Caco-2 (cell line): ENCODE results near the gene SAP130. TPM values are rescaled to one million over a fixed set of nuclear protein-coding genes. Genes with fewer than 3 reads are reported as not detected.

Experiments
- BruUV-seq: library from RNA; stranded (reverse); fragments of 400-500 nt; replicated peaks from 2 replicates; lab custom pipeline; 2021; lab: Mats Ljungman, UMichigan
- CTCF ChIA-PET: fragments of 300-600 bp; sonication (Branson Sonifier 250); formaldehyde crosslinking; loops from one replicate; lab custom pipeline; 2022; ENCODE audit warnings: antibody characterized with exemption; lab: Charles Lee
- POLR2A ChIA-PET: fragments of 300-600 bp; sonication (Branson Sonifier 250); formaldehyde crosslinking; loops from one replicate; lab custom pipeline; 2022; ENCODE audit warnings: antibody characterized with exemption; lab: Charles Lee
- DNase-seq, 2 experiments: peaks; one replicate each; pipeline versions ENCODE4 v3.0.0 to v3.0.0-alpha.2; 2020 to 2022
- H3K27me3 ChIP-seq: replicated peaks from 2 replicates; pipeline ENCODE4 v1.6.0; 2011; ENCODE audit warnings: low read length; ENCODE audit not compliant: control insufficient read depth, insufficient read depth
- H3K36me3 ChIP-seq: 2 replicates; pipeline ENCODE4 v1.5.1; 2011; ENCODE audit warnings: low read length; ENCODE audit not compliant: control insufficient read depth, insufficient read depth
- H3K4me1 ChIP-seq: fragments of 250-450 bp; sonication (Bioruptor Pico); 2 replicates; pipeline ENCODE4 v1.5.1; 2020; ENCODE audit warnings: mild to moderate bottlenecking
- H3K4me3 ChIP-seq: 2 replicates; pipeline ENCODE4 v1.5.1; 2011; ENCODE audit warnings: low read depth, mild to moderate bottlenecking, control low read depth, low read length
- H3K9me3 ChIP-seq: fragments of 250-450 bp; sonication (Bioruptor Pico); 2 replicates; pipeline ENCODE4 v1.5.1; 2020; ENCODE audit warnings: mild to moderate bottlenecking, moderate library complexity
- H3K27ac Mint-ChIP-seq: one replicate; pipeline ENCODE4 v1.8.0; 2022; ENCODE audit warnings: mixed read lengths; ENCODE audit not compliant: unreplicated experiment
- H3K27me3 Mint-ChIP-seq: one replicate; pipeline ENCODE4 v1.8.0; 2022; ENCODE audit warnings: mixed read lengths; ENCODE audit not compliant: insufficient read depth, unreplicated experiment
- H3K36me3 Mint-ChIP-seq: one replicate; pipeline ENCODE4 v1.8.0; 2022; ENCODE audit warnings: mild to moderate bottlenecking, mixed read lengths; ENCODE audit not compliant: insufficient read depth, unreplicated experiment
- H3K4me1 Mint-ChIP-seq: one replicate; pipeline ENCODE4 v1.8.0; 2022; ENCODE audit warnings: low read depth, mixed read lengths; ENCODE audit not compliant: unreplicated experiment
- H3K4me3 Mint-ChIP-seq: one replicate; pipeline ENCODE4 v1.8.0; 2022; ENCODE audit warnings: mild to moderate bottlenecking, moderate library complexity, mixed read lengths; ENCODE audit not compliant: unreplicated experiment
- H3K9me3 Mint-ChIP-seq: one replicate; pipeline ENCODE4 v1.8.0; 2022; ENCODE audit warnings: mixed read lengths; ENCODE audit not compliant: unreplicated experiment
- intact Hi-C: fragments of 100-400 bp; cut with micrococcal nuclease; formaldehyde crosslinking; loops from one replicate; pipeline ENCODE4 v1.10.0; 2022; ENCODE audit not compliant: unreplicated experiment
- total RNA-seq: library from RNA; stranded (reverse); gene quantifications from 2 replicates; pipeline ENCODE4 v1.2.3, GENCODE V29; 2022
- TF ChIP-seq, protein P1 (sequence below), 2 experiments: fragments of 200-600 bp in 1 of 2; IDR thresholded peaks; 1 replicate in 1 of 2; 2 replicates in 1 of 2; pipeline versions ENCODE4 v1.5.1 to v1.8.0; 2011 to 2022; ENCODE audit warnings: antibody characterized with exemption in 1 of 2, control low read depth in 1 of 2, inconsistent platforms in 1 of 2, low read depth in 1 of 2, low read length in 1 of 2, mild to moderate bottlenecking in 1 of 2, moderate library complexity in 1 of 2; ENCODE audit not compliant: insufficient read depth in 1 of 2, severe bottlenecking in 1 of 2, unreplicated experiment in 1 of 2

Gene SAP130
- total RNA-seq, 1 experiment from 2014 or later = 43.3 TPM

DNA sequence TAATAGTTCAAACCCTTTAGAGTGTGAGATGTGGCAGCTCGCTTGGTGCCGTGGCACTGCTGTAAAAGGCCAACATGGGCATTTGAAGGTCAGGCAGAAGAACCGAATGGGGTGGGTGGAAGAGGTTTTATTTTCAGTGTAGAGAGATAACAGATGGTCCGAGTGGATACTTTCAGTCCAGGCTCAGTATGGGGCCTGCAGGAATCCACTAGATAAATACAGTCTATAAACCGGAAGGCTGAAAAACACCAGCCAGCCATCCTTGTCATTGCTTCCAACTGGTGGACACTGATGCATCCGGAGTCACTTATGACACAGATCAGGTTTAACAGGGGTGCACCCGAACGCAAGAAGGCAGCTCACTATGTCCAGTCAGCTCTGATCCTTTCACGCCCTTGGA is 86.4 kb downstream of the SAP130 start:
- H3K36me3 Mint-ChIP-seq = peaks cover 46% of the 10 kb centered on the region
- no peak overlapping the region for H3K27ac Mint-ChIP-seq
- no peaks in the 10 kb centered on the region for H3K4me1 Mint-ChIP-seq
- no peak overlapping the region for H3K4me3 Mint-ChIP-seq
- Histone ChIP-seq H3K4me3 (no peak overlapping the region), H3K9me3 (no peaks in the 10 kb centered on the region), H3K4me1 (no peaks in the 10 kb centered on the region), H3K36me3 (no peaks in the 10 kb centered on the region), H3K27me3 (no peaks in the 10 kb centered on the region)
- TSS peak; percentile 76 for BruUV-seq
- ChIA-PET POLR2A (no interaction called here), CTCF (no interaction called here)
- no peaks in the 10 kb centered on the region for H3K27me3 Mint-ChIP-seq
- DNase-seq = no peak
- TF ChIP-seq, protein P1, sequence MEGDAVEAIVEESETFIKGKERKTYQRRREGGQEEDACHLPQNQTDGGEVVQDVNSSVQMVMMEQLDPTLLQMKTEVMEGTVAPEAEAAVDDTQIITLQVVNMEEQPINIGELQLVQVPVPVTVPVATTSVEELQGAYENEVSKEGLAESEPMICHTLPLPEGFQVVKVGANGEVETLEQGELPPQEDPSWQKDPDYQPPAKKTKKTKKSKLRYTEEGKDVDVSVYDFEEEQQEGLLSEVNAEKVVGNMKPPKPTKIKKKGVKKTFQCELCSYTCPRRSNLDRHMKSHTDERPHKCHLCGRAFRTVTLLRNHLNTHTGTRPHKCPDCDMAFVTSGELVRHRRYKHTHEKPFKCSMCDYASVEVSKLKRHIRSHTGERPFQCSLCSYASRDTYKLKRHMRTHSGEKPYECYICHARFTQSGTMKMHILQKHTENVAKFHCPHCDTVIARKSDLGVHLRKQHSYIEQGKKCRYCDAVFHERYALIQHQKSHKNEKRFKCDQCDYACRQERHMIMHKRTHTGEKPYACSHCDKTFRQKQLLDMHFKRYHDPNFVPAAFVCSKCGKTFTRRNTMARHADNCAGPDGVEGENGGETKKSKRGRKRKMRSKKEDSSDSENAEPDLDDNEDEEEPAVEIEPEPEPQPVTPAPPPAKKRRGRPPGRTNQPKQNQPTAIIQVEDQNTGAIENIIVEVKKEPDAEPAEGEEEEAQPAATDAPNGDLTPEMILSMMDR (IDR thresholded peaks at IDR 0.05; ENCODE audit: insufficient read depth in 1 of 2, low read depth in 1 of 2, low read length in 1 of 2, severe bottlenecking in 1 of 2, unreplicated experiment in 1 of 2) = no peak
- intact Hi-C loops = no loop called here
- no peaks in the 10 kb centered on the region for H3K9me3 Mint-ChIP-seq

DNA sequence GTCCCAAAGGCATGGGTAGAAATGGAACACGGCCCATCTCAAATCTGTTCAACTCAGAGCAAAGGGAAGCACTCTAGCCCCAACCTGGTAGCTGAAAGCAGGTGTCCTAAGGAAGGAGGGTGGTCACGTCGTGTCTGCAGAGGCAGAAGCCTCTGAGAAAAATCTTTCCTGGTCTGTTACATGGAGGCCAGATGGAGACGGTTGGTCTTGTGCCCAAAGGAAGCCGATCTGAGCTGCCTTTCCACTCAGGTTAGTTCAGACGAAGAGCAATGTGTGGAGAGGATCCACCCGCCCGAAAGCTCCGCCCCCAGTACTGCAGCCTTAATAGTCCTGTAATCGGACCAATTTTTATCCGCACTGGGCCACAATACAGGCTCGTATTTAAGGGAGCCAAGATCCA is 87.2 kb downstream of the SAP130 start:
- H3K27ac Mint-ChIP-seq = no peak overlapping the region
- no TSS peak for BruUV-seq
- no peak overlapping the region for H3K4me3 ChIP-seq
- no peak for DNase-seq
- POLR2A ChIA-PET = no interaction called here
- intact Hi-C loops = no loop called here
- H3K4me3 Mint-ChIP-seq = no peak overlapping the region
- no peaks in the 10 kb centered on the region for H3K27me3 ChIP-seq
- H3K36me3 ChIP-seq = no peaks in the 10 kb centered on the region
- no peaks in the 10 kb centered on the region for H3K9me3 Mint-ChIP-seq
- H3K9me3 ChIP-seq = no peaks in the 10 kb centered on the region
- peaks cover 39% of the 10 kb centered on the region for H3K36me3 Mint-ChIP-seq
- no peaks in the 10 kb centered on the region for H3K27me3 Mint-ChIP-seq
- H3K4me1 Mint-ChIP-seq = no peaks in the 10 kb centered on the region
- H3K4me1 ChIP-seq = no peaks in the 10 kb centered on the region
- CTCF ChIA-PET = interaction anchor here (0.5 to 0.6 kb wide), 3 partner anchors 20 to 50 kb away, joined by 4 to 6 read pairs (median 4); no protein-coding TSS in a partner anchor
- TF ChIP-seq, protein P1 (IDR thresholded peaks at IDR 0.05; ENCODE audit: insufficient read depth in 1 of 2, low read depth in 1 of 2, low read length in 1 of 2, severe bottlenecking in 1 of 2, unreplicated experiment in 1 of 2) = no peak

DNA sequence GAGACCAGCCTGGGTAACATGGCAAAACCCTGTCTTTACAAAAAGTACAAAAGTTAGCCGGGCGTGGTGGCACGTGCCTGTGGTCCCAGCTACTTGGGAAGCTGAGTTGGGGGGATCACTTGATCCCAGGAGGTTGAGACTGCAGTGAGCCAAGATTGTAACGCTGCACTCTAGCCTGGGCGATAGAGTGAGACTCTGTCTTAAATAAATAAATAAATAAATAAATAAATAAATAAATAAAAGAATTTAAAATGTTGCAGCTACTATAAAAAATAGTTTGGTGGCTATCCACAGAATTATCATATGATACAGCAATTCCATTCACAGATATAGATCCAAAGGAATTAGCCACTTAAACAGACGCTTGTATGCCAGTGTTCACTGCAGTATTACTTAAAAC is 92.5 kb downstream of the SAP130 start:
- no peak for DNase-seq
- peaks cover 4% of the 10 kb centered on the region; the same call in 1 of the 2 replicates for H3K4me1 ChIP-seq
- ChIA-PET POLR2A (no interaction called here), CTCF (no interaction called here)
- no TSS peak for BruUV-seq
- Mint-ChIP-seq H3K36me3 (no peaks in the 10 kb centered on the region), H3K4me1 (no peaks in the 10 kb centered on the region), H3K27me3 (no peaks in the 10 kb centered on the region), H3K27ac (no peak overlapping the region), H3K9me3 (no peaks in the 10 kb centered on the region), H3K4me3 (no peak overlapping the region)
- intact Hi-C loops = no loop called here
- no peaks in the 10 kb centered on the region for H3K27me3 ChIP-seq
- H3K9me3 ChIP-seq = no peaks in the 10 kb centered on the region
- TF ChIP-seq, protein P1 (IDR thresholded peaks at IDR 0.05; ENCODE audit: insufficient read depth in 1 of 2, low read depth in 1 of 2, low read length in 1 of 2, severe bottlenecking in 1 of 2, unreplicated experiment in 1 of 2) = no peak
- H3K36me3 ChIP-seq = no peaks in the 10 kb centered on the region
- no peak overlapping the region for H3K4me3 ChIP-seq
